NOMO-1 treated with dmso at 0.1 percent for 144 hours (cell line): ENCODE data around the gene CFAP161.

Experiments
- DNase-seq: peaks from one replicate; lab custom pipeline; 2025; ENCODE audit not compliant: unreplicated experiment; lab: John Stamatoyannopoulos, UW

CFAP161 gene

DNA sequence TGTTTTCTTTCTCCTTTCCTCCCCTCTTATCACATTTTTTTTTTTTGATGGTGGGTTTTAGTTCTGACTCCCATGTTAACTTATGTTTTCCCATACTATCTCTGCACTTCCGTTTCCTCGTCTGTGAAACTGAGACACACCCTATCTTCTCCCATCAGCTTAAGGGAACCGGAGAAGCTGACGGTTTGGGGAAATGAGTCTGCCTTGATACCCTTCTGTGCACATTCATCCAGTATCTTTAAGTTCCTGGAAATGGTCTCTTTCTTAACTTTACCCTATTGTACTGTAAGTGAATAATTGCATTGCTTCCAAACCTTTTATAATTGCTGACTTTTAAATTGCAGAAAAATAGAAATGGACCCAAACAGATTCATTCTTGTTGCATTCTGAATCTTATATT, 26.2 kb upstream of the CFAP161 start:
- no peak for DNase-seq

DNA sequence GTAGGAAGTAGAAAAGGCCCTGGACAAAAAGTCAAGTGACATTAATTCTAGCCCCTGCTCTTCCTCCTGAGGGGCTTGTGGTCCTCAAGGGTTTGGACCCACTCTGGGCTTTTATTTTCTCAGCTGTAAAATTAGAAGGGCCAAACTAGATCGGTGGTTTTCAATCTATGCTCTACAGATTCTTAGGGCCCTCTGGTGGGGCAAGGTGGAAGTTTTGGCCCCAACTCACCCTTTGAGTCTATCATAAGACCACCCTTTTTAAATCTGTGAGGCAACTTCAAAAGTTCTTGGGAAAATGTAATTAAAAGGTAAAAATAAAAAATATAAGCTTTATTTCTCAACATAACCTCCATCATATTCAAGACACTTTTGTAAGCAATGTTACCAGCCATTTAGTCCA, 25.6 kb upstream of the CFAP161 start:
- DNase-seq: no peak

GRCh38 chr15:81111018-81111417, 23.1 kb upstream of the CFAP161 start:
- DNase-seq: no peak

DNA sequence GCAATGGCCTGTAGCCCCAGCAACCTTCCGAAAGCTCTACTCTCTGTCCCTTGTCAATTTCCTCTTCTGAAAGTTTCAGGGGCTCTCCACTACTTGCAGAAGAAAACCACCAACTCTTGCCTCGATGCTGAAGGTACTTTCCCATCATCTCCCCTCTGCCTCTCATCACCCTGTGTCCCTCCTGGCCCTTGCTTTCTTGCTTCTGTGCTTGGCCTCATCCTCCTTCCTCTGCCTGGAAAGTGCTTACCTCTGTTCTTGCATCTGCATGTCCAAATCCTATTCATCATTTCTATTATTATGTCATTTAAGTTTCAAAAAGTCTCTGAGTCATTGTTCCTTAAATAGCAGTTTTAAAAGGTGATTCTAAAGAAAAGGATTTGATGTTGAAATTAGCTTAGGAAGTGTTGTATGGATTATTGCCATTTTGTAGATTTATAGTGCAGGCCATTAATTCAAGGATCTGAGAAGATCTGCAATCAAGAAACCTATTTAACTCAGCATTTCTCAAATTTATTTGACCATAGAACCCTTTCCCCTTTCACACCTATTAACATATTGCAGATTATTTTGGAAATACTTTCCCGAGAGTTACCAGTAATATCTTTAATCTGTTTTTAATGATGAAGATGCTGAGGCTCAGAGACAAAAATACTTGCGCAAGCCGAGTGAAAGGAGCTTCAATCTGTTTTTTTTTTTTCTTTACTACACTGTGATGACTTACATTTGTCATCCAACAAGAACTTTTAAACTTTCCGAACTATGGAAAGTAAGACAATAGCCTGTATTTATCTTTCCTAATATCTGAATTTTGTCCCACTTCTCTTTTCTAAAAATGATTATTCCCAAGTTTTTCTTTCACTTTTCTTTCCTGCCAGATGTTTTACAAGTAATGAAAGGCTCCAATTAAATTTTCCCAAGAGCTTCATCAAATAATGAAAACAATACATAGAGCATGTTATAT, 22.3 kb upstream of the CFAP161 start:
- no peak for DNase-seq

DNA sequence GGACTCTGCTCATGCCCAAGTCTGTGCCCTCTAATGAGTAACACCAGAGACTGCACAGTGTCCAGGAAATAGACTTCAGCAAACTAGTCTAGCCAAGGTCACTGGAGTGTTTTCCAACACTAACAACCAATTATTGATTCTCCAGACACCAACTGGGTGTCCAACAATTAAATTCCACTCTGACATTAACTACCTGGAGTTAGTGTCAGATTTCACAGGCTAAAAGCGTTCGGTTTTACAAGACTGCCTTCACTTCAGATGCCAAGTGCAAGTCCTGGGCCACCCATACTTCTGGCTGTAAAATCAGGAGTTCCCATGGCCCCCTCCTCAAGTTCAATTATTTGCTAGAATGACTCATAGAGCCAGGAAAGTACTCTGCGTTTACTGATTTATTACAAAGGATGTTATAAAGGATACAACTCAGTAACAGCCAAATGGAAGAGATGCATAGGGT, 20.8 kb upstream of the CFAP161 start:
- no peak for DNase-seq

- no peak for DNase-seq
These were observed 20.2 kb upstream of the CFAP161 start for GRCh38 chr15:81113861-81114291.

GRCh38 chr15:81115054-81115939, 18.8 kb upstream of the CFAP161 start:
- peak; percentile 44 for DNase-seq

DNA sequence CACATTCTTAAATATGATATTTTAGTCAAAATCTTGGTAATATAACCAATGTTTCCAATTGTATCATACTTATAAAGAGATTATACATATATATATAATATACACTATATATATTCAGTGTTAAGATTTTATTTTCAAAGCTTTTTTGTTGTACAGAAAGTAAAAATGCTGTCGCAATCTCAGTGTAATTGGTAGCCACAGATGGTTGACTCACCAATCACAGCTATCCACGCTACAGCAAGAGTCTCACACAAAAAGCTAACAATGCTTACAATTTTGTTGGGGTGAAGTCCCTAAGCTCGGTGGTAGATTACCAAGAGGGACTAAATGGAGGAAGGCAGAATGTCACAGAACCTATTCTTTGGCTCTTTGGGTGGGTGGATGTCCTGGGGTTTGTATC, 16.9 kb upstream of the CFAP161 start:
- no peak for DNase-seq

DNA sequence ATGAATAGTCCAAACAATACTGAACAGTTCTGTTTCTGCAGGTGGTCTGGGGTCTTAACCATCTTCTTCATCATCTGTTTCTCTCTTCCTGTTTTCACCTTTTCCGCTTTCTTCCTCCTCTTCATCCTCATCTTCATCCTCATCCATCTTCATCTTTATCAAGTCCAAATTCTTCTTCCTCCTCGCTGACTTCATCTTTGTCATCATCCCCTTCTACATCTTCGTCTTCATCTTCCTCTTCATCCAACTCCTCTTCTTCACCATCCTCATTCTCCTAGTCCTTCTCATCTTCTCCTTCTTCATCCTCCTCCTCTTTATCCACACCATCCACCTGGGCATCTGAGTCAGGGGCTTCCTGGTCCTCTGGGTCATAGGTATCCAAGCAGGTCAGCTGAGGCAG, 16.5 kb upstream of the CFAP161 start:
- DNase-seq: no peak

DNA sequence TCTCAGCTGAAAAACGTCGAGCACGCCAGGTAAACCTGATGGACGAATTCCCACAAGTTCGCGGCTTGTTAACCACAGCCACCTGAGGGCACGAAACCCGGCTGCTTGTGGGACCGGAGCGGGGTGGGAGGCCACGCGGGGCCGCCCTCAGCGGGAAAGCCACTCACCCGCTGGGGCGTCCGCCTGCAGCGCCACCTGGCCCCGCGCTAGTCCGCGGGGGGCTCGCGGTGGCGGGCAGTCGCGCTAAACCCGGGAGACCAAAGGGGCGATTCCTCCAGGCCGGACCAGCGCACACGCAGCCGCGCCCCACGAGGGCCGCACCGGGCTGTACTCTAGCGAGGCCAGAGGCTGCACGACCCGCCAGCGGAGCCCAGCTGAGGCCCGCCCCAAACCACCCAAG, 15.7 kb upstream of the CFAP161 start:
- DNase-seq: no peak

DNA sequence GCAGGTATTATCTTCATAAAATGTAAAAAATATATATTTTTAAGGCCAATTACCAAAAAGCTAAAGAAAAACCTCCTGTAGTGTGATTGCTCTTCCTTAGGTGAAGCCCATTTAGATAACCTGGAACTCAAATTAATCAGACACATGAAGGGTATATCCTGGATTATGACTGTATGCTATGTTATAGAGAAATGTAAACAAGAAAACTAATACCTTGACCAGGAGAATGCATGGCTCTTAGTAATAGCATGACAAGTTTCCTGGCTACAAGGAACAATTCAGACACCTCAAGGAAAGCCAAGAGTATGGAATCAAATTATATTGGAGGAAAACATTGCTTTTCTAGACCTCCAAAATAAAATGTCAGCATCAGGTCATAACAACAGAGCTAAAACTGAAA, 14.0 kb upstream of the CFAP161 start:
- no peak for DNase-seq

- DNase-seq: no peak
These were observed 7.2 kb upstream of the CFAP161 start for GRCh38 chr15:81126892-81127291.

GRCh38 chr15:81141478-81141877, 7.4 kb downstream of the CFAP161 start:
- DNase-seq: peak; percentile 80

GRCh38 chr15:81146006-81146405, 11.9 kb downstream of the CFAP161 start:
- DNase-seq: no peak

GRCh38 chr15:81146466-81146865, 12.4 kb downstream of the CFAP161 start:
- DNase-seq: no peak

GRCh38 chr15:81151389-81151788, 17.3 kb downstream of the CFAP161 start:
- no peak for DNase-seq

- no peak for DNase-seq
These were observed 18.3 kb downstream of the CFAP161 start for GRCh38 chr15:81152339-81152738.

- DNase-seq: no peak
These were observed 18.7 kb downstream of the CFAP161 start for GRCh38 chr15:81152799-81153198.

DNA sequence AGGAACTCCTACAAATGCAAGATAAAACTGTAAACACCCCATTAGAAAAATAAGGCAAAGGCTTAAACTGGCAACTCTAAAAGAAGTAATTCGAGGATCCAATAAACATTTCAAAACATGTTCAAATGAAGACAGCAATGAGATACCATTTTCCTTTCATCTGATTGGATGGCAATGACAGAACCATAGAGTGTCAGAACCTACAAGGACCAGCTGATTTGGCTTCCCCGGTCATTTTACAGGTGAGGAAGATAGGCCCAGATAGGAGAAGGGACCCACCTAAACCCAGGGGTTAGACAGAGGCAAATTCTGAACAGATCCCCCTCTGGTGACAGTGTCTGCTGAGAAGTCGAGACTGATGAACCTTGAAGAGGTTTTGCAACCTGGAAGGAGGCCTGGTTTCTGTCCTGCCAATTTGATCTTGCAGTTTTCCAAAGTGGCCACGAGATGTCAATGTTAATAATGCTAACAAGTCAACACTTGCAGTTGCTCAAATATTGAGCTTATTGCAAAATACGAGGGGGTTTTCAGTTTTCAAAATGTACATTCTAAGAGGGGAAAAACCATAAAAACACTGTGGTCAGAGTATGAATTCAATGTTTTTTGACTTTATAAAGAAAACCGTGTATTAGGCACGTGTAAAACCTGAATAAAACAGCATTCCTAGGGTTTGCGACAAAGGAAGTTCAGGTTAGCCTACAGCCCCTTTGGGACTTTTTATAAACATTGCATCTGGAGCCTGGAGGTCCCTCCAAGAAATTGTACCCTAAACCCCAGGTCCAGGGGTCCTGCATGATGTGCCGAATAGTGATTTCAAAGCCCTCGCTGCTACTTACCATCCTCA, 21.5 kb downstream of the CFAP161 start:
- DNase-seq: peak; percentile 52

DNA sequence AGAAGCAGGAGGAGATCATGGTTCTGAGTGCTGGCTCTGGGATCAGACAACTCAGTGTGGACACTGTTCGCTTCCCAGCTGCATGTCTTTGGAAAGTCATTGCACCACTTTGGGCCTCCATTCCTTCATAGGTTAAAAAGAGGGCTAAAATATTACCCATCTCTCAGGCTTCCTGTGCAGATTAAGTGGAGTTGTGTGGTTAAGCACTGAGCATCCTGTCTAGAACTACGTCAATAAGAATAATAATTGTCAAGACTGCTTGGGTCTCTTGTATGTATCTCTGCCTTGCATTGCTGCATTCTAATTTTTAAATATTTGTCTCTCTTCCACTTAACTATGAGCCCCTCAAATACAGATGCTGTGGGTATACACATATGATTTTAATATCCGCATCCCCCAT, 22.3 kb downstream of the CFAP161 start:
- DNase-seq: no peak
